SHP77 (cell line): ENCODE results near the gene PGM3.

Source experiments
- DNase-seq, 2 experiments: peaks; one replicate each; lab custom pipeline; 2025; lab: John Stamatoyannopoulos, UW

Gene PGM3

DNA sequence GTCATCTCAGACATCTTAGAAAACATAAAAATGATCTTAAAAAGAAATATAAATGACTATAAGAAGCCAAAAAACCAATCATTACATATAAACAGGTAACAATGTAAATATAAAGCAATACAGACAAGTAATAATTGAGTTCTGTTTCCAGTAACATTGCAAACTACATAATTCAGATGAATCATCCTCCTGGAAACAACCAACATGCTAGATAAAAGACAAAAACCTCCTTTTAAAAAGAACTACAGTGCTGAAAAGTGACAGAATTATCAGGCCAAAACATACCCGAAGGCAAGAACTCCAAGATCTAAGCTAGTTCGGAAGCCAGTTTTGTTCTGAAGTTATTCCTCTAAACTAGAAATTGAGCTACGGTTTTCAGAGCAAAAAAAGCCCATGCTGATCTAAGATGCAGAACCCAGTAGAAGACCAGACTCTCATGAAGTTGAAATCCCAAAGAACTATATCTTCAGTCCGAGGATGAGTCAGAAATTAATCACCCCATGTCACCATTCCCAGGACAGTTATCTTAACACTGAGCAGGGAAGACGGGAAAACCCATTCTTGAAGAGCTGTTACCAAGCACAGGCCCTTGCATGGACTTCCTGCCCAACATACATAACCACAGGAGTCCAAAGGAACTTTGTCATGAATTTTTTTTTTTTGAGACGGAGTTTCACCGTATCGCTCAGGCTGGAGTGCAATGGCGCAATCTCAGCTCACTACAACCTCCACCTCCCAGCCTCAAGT is 9.8 kb downstream of the PGM3 start:
- DNase-seq, result no peak

DNA sequence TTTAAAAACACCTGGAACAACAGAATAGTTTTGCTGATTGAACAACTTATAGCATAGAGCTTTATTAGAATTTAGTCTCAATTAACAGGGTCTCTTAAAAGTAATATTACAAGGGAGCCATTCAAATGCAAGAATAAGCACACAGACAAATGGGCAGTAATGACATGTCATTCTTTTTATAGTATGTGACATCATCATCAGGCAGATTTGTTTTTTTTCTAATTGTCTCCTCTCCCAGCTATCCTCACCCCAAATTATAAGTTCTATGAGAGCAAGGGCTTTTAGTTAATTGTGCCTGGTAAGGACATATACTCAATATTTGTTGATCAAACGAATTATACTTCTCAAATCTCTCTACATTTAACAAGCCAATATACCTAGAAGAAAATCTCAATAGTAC is 11.0 kb downstream of the PGM3 start:
- no peak for DNase-seq

DNA sequence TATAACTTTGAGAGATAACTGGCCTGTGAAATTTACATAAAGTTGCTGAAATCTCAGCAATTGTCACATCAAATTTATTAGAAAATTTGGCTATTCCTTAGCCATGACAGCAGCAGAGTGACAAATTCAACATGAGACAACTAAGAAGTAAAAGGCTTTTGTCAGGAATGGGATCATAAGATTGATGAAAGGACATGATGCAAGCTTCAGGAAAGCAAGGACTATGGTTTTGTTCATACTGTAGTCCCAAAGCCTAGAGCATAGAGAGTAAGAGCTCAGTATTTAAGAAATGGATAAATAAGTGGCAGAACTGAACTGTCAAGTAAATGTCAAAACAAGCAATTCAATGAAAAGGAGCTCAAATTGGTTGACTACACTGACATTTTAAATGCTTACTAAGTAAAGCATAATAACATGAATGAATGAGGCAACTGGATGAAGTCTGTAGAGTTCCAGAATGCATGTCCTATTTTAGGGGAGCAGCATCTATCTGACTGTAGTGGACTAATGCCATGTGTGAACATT is 12.6 kb downstream of the PGM3 start:
- DNase-seq, result no peak

DNA sequence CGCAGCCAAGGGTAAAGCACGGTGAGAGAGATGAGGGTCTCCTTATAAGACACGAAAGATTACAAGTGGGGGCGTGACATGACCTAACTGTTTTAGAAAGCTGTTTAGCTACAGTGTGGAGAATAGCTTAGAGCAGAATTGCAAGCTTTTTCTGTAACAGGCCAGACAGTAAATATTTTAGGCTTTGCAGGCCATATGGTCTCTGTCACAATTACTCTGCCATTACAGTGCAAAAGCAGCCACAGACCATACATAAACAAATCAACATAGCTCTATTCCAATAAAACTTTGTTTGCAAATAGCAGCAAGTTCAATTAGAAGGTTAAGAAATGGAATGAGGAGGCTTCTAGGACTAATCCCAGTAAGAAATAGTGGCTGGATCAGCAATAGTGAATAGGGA is 16.8 kb downstream of the PGM3 start:
- no peak for DNase-seq

DNA sequence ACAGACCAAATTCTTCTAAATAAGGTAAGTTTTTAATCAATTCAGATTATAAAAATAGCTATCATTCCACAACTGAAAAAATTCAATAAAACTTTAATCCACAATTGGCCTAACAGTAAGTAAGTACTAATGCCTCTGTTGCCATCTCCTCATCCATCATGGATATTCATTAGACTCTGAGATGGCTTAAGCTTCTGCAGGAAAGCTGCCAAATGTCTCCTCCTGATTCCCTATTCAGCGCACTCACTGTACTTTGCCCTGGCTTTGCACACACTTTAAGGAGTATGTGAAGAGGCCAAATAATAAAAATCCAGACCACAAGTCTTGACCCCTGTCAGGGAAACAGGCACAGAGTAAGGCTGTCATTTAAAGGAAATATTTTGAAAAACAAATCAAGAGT is 23.6 kb downstream of the PGM3 start:
- DNase-seq, result no peak

DNA sequence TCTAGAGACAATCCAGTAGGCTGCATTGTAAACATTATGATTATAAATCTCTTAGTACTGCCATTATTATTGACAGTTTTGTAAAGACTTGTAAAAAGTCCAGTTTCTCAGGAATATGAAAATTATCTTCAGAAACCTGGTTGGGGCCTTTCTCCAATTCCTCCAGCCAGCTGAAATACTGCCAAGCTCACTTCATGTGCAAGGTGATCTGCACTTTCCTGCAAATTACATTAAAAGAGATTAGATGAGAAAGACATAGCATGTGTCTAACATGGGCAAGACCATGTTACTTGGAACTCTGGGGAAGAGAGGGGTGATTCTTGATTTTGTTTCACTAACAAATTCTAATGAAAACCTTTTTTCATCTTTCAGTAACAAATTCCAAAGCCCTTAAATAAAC is 24.0 kb downstream of the PGM3 start:
- DNase-seq, result no peak

DNA sequence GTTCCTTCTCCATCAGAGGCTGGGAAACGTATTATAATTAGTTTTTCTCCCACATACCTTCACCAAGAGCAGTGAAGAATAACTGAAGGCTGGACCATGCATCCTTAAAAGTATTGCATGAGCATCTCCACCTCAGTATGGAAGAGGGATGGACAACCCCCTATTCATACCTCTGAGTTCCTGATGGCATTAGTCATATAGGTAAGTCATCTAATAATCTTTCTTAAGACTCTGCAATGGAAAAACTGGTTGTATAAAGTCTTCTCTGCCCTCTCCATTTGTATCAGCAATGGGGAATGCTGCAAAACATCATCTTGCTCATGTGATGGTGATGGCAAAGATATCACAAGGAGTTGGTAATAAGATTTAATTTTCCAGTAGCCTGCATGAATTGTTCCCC is 24.5 kb downstream of the PGM3 start:
- DNase-seq, result no peak

DNA sequence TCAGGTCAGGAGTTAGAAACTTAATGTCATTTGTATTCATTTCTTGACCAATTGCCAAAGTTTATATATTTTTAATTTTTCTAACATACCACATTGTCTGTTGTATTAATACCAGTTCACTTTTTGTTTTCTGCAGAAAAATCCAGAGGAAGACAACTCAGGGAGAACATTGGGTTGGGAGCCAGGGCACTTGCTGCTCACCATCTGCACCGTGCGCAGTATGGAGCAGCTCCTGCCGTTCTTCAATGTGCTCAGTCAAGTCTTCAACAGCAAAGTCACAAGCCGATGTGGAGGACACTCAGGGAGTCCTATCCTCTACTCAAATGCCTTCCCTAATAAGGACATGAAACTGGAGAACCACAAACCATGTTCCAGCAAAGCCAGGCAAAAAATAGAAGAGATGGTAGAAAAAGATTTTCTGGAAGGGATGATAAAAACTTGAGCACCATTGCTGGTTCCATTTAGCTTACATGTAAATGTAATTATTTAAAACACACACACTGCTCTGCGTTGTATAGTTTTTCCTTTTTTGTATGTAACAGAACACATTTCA is 25.3 kb downstream of the PGM3 start:
- no peak for DNase-seq

DNA sequence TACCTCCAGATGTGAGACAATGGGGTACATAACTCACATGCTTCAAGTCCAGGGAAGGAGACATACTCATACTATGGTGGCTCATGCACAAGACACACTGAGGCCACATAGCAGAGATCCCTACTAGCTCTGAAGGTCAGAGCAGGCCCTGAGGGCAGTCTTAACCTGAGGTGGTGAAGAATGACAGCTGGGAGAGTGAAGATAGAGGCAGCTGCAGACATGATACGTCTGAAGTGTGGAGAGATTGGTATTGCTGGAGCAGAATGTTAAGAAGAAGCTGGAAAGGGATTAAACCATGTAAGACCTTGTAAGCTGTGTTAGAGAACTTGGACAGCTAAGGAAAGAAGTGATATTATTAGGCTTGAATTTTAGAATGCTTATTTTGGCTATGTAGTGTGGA is 32.9 kb downstream of the PGM3 start:
- no peak for DNase-seq

DNA sequence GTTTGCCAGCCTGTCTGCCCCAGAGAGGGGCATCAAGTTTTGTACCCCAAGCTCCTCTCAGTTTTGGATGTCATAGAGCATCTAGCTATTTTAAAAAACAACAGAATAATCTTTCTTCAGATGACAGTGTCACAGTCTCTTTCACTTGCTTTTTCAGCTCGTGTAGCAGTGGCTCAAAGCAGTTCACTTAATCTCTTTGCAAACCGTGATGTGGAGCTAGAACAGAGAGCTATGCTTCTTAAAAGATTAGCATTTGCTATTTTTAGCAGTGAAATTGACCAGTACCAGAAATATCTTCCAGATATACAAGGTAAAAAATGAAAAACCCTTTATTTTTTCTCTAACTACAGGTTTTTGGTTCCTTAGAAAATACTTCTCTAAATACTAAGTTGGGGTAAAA is 37.3 kb downstream of the PGM3 start:
- DNase-seq, result no peak

DNA sequence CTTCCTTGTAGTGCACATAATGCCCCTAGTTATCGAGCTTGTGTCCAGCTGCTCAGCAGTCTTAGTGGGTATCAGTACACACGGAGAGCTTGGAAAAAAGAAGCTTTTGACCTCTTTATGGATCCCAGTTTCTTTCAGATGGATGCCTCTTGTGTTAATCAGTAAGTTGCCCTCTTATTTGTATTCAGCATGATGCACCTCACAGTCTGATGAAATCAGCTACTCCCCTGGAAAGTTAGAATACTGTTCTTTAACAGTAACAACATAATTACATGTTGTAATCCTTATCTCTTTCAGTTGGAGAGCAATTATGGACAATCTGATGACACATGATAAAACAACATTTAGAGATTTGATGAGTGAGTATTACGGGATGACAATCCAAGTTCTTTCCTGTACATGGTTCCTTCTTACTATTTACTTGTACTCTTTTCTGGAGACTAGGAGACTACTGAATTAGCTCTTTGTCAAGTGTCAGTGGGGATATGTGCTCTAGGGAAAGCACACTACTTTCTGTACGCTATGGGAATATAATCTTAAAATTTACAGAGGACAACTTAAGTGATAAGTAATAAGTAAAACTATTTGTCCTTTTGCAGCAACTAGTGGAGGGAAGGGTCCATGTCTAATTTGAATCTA is 39.1 kb downstream of the PGM3 start:
- DNase-seq, result no peak

DNA sequence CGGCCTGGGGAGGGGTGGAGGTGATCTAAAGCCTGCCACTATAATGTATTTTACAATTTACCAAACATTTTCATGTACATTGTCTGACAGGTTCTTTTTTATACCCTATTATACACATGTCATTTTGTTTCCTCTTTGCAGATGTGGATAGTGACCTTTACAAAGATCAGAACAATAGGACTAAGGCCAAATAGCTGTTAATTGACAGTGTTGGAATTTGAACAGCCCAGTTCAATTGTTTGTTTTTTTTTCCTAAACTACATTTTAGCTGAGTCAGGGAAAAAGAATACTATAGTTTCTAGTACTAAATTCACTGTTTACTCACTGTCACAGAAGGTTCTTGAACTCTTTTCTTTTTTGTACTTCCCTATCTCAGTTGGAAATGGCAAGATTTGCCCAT is 40.2 kb downstream of the PGM3 start:
- no peak for DNase-seq

DNA sequence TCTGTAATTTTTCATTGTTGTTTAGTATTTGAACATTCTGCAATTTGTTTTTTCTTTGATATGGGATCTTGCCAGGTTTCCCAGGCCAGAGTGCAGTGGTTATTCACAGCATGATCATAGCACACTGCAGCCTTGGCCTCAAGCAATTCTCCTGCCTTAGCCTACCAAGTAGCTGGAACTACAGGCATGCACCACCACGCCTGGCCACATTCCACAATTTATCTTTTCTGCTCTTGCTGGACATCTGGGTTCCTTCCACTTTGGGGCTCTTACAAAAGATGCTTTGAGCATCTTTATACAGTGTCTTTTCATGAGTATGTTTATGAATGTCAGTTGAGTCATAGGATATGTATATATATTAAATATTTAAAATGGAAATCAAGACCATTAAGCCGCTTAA is 42.0 kb downstream of the PGM3 start:
- DNase-seq, result no peak

DNA sequence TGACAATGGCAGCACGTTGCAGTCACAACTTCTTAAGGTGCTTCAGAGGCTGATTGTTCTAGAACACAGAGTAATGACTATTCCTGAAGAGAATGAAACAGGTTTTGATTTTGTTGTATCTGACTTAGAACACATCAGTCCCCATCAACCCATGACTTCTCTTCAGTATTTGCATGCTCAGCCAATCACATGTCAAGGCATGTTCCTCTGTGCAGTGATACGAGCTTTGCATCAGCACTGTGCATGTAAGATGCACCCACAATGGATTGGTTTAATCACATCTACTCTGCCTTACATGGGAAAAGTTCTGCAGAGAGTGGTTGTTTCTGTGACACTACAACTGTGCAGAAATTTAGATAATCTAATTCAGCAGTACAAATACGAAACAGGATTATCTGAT is 54.3 kb downstream of the PGM3 start:
- no peak for DNase-seq

DNA sequence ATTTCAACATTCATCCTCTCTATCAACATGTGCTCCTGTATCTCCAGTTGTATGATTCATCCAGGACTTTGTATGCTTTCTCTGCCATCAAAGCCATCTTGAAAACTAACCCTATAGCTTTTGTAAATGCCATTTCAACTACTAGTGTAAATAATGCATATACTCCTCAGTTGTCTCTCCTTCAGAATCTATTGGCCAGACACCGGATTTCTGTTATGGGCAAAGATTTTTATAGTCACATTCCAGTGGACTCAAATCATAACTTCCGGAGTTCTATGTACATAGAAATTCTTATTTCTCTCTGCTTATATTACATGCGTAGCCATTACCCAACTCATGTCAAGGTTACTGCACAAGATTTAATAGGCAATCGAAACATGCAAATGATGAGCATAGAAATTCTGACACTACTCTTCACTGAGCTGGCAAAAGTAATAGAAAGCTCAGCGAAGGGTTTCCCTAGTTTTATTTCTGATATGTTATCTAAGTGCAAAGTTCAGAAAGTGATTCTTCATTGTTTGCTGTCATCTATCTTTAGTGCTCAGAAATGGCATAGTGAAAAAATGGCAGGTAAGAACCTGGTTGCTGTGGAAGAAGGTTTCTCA is 54.8 kb downstream of the PGM3 start:
- no peak for DNase-seq

DNA sequence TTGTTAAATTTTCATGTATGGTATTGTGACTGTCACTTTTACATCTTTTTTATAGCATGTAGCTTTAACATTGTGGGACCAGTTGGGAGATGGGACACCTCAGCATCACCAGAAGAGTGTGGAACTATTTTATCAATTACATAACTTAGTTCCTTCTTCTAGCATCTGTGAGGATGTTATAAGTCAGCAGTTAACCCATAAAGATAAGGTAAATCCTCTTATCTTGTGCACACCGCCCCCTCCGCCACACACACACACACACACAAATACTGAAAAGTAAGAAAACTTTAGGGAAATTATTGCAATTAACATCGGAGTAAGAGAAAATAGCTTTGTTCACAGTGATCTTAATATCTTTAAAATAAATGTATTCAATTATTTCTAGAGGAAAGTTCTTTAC is 60.9 kb downstream of the PGM3 start:
- DNase-seq, result no peak

DNA sequence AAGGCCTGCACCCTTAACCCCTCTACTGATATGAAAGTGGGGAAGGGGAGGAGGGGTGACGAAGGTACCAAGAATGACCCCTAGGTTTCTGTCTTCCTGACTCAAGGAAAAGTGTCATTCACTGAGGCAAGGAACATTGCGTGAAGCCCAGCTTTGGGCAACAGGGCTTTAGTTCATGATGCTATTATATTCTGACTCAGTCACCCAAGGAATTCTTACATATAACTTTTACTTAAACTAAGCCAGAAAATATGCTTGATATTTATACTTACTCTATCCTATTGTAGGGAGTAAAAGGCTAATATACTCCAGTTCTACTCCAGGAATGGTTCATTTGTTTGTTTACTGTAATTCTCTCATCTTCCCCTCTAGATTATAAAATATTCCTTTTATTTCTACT is 65.1 kb downstream of the PGM3 start:
- no peak for DNase-seq

DNA sequence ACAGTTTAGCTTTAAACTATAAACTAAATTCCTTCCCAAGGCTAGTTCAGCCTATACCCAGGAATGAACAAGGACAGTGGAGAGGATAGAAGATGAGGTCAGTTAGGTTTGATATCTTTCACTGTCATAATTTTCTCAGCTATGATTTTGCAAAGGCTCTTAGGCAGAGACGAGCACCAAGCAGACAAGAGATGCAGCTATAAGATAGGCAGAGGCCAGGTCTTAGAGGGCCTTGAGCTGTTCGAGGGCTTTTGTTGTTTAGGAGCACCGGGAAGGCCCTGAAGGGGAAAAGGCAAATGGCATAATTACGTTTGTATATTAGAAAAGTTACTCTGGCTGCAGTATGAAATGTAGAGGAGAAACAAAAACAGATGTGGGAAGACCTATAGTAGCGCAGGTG is 65.8 kb downstream of the PGM3 start:
- no peak for DNase-seq

DNA sequence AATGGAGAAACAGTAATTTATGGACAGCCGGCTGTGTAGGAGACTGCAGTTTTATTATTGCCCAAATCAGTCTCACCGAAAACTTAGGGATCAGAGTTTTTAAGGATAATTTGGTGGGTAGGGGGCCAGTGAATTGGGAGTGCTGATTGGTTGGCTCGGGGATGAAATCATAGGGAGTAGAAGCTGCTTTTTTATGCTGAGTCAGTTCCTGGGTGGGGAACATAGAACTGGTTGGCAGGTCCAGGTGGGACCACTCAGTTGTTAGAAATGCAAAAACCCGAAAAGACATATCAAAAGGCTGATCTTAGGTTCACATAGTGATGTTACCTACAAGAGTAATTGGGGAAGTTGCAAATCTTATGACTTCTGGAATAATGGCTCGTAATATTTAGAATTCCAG is 66.3 kb downstream of the PGM3 start:
- no peak for DNase-seq

DNA sequence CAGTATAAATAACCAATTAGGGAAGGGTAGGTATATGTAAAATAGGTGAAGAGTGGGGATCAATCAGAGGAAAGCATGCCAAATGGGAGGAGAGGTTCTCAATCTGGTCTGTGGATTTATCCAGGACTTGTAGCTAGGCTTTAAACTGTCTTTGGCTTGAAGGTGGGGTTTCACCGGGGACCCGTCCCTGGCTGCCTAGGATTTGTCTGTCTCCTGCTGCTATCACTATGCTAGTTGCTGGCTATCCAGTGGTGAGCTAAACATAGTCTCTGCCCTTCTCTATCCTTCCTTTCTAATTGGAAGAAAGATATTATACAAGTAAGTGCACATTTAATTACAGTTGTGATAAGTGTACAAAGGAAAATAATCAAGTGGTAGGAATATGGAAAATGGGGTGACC is 66.8 kb downstream of the PGM3 start:
- no peak for DNase-seq

DNA sequence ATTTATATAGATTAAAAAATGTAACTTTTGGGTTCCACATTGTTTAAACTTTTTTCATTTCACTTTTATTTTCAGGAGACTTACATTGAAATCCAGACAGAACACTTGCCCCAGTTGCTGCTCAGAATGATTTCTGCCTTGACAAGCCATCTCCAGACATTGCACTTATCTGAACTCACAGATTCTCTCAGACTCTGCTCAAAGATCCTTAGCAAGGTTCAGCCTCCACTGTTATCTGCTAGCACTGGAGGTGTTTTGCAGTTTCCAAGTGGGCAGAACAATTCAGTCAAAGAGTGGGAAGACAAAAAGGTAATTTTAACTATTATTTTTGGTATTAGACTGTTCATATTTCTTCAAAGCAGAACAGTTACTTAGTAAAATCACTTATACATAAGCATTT is 67.6 kb downstream of the PGM3 start:
- no peak for DNase-seq

DNA sequence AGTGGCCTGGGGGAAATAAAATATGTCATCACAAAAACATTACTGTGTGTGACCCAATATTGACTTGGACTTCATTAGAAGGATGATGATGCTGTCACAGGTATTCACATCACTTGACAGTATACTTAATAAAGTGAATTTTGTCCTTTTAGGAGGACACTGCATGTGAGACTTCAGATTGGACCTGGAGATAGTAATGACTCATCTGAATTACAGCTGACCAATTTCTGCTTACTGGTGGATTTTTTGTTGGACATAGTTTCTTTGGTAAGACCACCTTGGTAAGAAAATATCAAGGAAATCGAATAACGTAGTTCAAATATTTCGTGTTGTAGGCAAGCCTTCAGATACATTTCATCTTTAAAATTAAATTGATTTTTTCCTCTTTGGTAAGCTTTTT is 68.5 kb downstream of the PGM3 start:
- DNase-seq, result no peak

DNA sequence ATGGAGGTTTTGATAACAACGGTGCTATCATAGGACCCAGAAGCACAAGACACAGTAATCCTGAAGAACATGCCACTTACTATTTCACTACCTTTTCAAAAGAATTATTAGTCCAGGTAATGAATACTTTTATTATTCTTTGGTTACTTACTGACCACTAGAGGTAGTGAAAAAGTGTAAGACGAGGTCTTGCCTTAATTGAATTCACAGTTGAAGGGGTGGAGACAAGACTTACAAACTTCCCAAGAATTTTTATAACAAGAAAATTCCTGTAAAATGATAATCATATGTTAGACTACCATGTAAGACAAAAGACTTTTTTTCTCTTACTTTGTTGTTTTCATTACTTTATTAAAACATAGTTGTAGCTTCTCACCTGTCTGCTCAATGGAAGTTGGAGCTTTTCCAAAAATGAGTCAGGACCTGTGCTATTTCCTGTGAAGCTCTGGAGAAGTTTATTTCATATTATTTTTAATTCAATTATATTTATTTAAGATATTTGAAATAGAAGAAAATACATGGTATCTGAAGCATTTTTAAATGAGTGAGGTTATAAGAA is 73.2 kb downstream of the PGM3 start:
- DNase-seq, result no peak
